CD14-positive monocyte (primary cell): Measurements from ENCODE around the gene TSPAN5. TPM values are rescaled to one million over a fixed set of nuclear protein-coding genes. Genes with fewer than 3 reads are reported as not detected.

Experiments
- DNase-seq, 3 donors: peaks; one replicate each; pipeline ENCODE4 v3.0.0-alpha.2; 2011 to 2022
- H2AFZ ChIP-seq: 2 replicates; pipeline ENCODE4 v1.6.0; 2012; ENCODE audit warnings: mild to moderate bottlenecking, low read depth, low read length, inconsistent platforms; ENCODE audit not compliant: insufficient read depth, poor library complexity, severe bottlenecking
- H3K27ac ChIP-seq, 2 donors: 1 replicate in 1 of 2; 2 replicates in 1 of 2; pipeline ENCODE4 v1.5.1; 2012 to 2013; ENCODE audit warnings: low read length in 2 of 2, control low read depth in 1 of 2, inconsistent platforms in 1 of 2, low read depth in 1 of 2, mild to moderate bottlenecking in 1 of 2
- H3K27me3 ChIP-seq, 2 donors: one replicate each; pipeline versions ENCODE4 v1.6.0 to v1.6.1; 2011 to 2013; ENCODE audit warnings: low read length in 2 of 2; ENCODE audit not compliant: control insufficient read depth in 2 of 2, insufficient read depth in 2 of 2
- H3K36me3 ChIP-seq, 2 donors: replicated peaks in 1 of 2; 1 replicate in 1 of 2; 2 replicates in 1 of 2; pipeline versions ENCODE4 v1.5.1 to v1.6.1; 2012 to 2013; ENCODE audit warnings: low read length in 2 of 2, control low read depth in 1 of 2, inconsistent platforms in 1 of 2, mild to moderate bottlenecking in 1 of 2; ENCODE audit not compliant: insufficient read depth in 2 of 2, control insufficient read depth in 1 of 2
- H3K4me1 ChIP-seq, 2 donors: 1 replicate in 1 of 2; 2 replicates in 1 of 2; pipeline versions ENCODE4 v1.5.1 to v1.6.1; 2012 to 2013; ENCODE audit warnings: low read length in 2 of 2, control low read depth in 1 of 2, inconsistent platforms in 1 of 2, mild to moderate bottlenecking in 1 of 2, moderate library complexity in 1 of 2; ENCODE audit not compliant: insufficient read depth in 2 of 2, control insufficient read depth in 1 of 2
- H3K4me2 ChIP-seq: replicated peaks from 2 replicates; pipeline ENCODE3; 2012; ENCODE audit warnings: low read length, moderate library complexity, mild to moderate bottlenecking; ENCODE audit not compliant: poor library complexity, severe bottlenecking; ENCODE audit errors: extremely low read depth
- H3K4me3 ChIP-seq, 3 experiments: fragments of 200-600 bp in 1 of 3; sonication (generic) in 1 of 3; replicated peaks in 1 of 3; 1 replicate in 2 of 3; 2 replicates in 1 of 3; pipeline ENCODE4 v1.5.1; 2011 to 2013; ENCODE audit warnings: low read length in 3 of 3, mild to moderate bottlenecking in 3 of 3, control low read depth in 2 of 3, low read depth in 2 of 3, inconsistent platforms in 1 of 3, moderate library complexity in 1 of 3
- H3K79me2 ChIP-seq: 2 replicates; pipeline ENCODE4 v1.6.0; 2012; ENCODE audit warnings: mild to moderate bottlenecking, control low read depth, inconsistent platforms, low read length, moderate library complexity; ENCODE audit not compliant: insufficient read depth
- H3K9ac ChIP-seq: 2 replicates; pipeline ENCODE4 v1.6.0; 2017; ENCODE audit warnings: low read length, mild to moderate bottlenecking; ENCODE audit not compliant: insufficient read depth, poor library complexity, severe bottlenecking
- H3K9me3 ChIP-seq, 2 donors: replicated peaks in 1 of 2; 1 replicate in 1 of 2; 2 replicates in 1 of 2; pipeline versions ENCODE4 v1.5.1 to v1.6.1; 2012 to 2013; ENCODE audit warnings: low read length in 2 of 2, control low read depth in 1 of 2; ENCODE audit not compliant: control insufficient read depth in 1 of 2, insufficient read depth in 1 of 2
- H4K20me1 ChIP-seq: 2 replicates; pipeline ENCODE4 v1.6.0; 2012; ENCODE audit warnings: mild to moderate bottlenecking, low read length, control low read depth, moderate library complexity; ENCODE audit not compliant: insufficient read depth
- H3K27ac Mint-ChIP-seq, 7 donors: one replicate each; pipeline ENCODE4 v1.8.0; 2020; ENCODE audit warnings: mild to moderate bottlenecking in 7 of 7, mixed read lengths in 7 of 7, moderate library complexity in 6 of 7, inconsistent platforms in 2 of 7
- H3K27me3 Mint-ChIP-seq, 3 donors: one replicate each; pipeline ENCODE4 v1.8.0; 2021 to 2022; ENCODE audit warnings: low read depth in 3 of 3, mild to moderate bottlenecking in 3 of 3, mixed read lengths in 3 of 3, moderate library complexity in 3 of 3, inconsistent platforms in 1 of 3
- H3K36me3 Mint-ChIP-seq, 2 donors: one replicate each; pipeline ENCODE4 v1.8.0; 2020; ENCODE audit warnings: mixed read lengths in 2 of 2, inconsistent platforms in 1 of 2, mild to moderate bottlenecking in 1 of 2
- H3K4me1 Mint-ChIP-seq: one replicate; pipeline ENCODE4 v1.8.0; 2020; ENCODE audit warnings: mild to moderate bottlenecking, mixed read lengths
- H3K4me3 Mint-ChIP-seq, 2 donors: one replicate each; pipeline ENCODE4 v1.8.0; 2020; ENCODE audit warnings: mild to moderate bottlenecking in 2 of 2, mixed read lengths in 2 of 2, moderate library complexity in 1 of 2
- H3K9me3 Mint-ChIP-seq, 7 donors: one replicate each; pipeline ENCODE4 v1.8.0; 2020 to 2022; ENCODE audit warnings: mixed read lengths in 7 of 7, mild to moderate bottlenecking in 6 of 7, moderate library complexity in 6 of 7, inconsistent platforms in 2 of 7
- CTCF ChIP-seq: fragments of 200-600 bp; IDR thresholded peaks from one replicate; pipeline ENCODE4 v1.8.0; 2022; ENCODE audit warnings: antibody characterized with exemption, mild to moderate bottlenecking
- WGBS: methylation state at CpG from one replicate; pipeline ENCODE4 v1.1.5; 2013; ENCODE audit warnings: missing lambda C conversion rate; ENCODE audit not compliant: insufficient coverage; 5-methylcytosine and 5-hydroxymethylcytosine counted together
- intact Hi-C, 2 donors: fragments of 100-400 bp; cut with micrococcal nuclease; formaldehyde crosslinking; loops; one replicate each; pipeline versions ENCODE4 v1.15.0 to v1.15.1; 2023
- polyA plus RNA-seq, 3 donors: library from polyadenylated mRNA; depleted of rRNA in 1 of 3; unstranded in 2 of 3; stranded (reverse) in 1 of 3; fragments of 300-500 nt in 2 of 3; fragments of >200 nt in 1 of 3; fragmentation: Illumina TruSeq in 2 of 3; gene quantifications; 1 replicate in 2 of 3; 2 replicates in 1 of 3; pipeline ENCODE4 v1.2.3, GENCODE V29; 2012 to 2021

The TSPAN5 gene
- polyA plus RNA-seq, 3 donors = 0.09 to 1.1 (median 0.13) TPM

- H3K79me2 ChIP-seq = no peaks in the 10 kb centered on the region
- H3K9me3 ChIP-seq = no peaks in the 10 kb centered on the region
- H3K4me1 ChIP-seq = no peaks in the 10 kb centered on the region
- no peaks in the 10 kb centered on the region for H3K36me3 ChIP-seq
- no peak overlapping the region for H3K4me3 Mint-ChIP-seq
- peaks cover 0 to 7% (median 0%) of the 10 kb centered on the region in 3 donors for H3K27me3 Mint-ChIP-seq
- H3K9me3 Mint-ChIP-seq = peaks cover 0 to 6% (median 4%) of the 10 kb centered on the region in 7 donors
- H2AFZ ChIP-seq = no peak overlapping the region
- no peak for DNase-seq
- 93% methylated on average over 1 of the region's 1 CpG for WGBS
- H3K4me3 ChIP-seq = no peak overlapping the region
- intact Hi-C loops = no loop called here
- H3K4me2 ChIP-seq = no peak overlapping the region
- H3K27ac Mint-ChIP-seq = no peak overlapping the region
- TF ChIP-seq CTCF = no peak
- H3K36me3 Mint-ChIP-seq = no peaks in the 10 kb centered on the region
- H3K27me3 ChIP-seq = no peaks in the 10 kb centered on the region
- H3K9ac ChIP-seq = no peak overlapping the region
- no peak overlapping the region for H3K27ac ChIP-seq
- no peaks in the 10 kb centered on the region for H4K20me1 ChIP-seq
- no peaks in the 10 kb centered on the region for H3K4me1 Mint-ChIP-seq
Measured at GRCh38 chr4:98502624-98503023, 155.8 kb downstream of the TSPAN5 start.

GRCh38 chr4:98502031-98502430 lies 156.4 kb downstream of the TSPAN5 start:
- Histone ChIP-seq H3K4me3 (no peak overlapping the region), H3K4me2 (no peak overlapping the region), H3K27me3 (no peaks in the 10 kb centered on the region), H3K4me1 (no peaks in the 10 kb centered on the region), H3K27ac (no peak overlapping the region), H2AFZ (no peak overlapping the region), H3K9ac (no peak overlapping the region), H3K36me3 (no peaks in the 10 kb centered on the region), H3K9me3 (no peaks in the 10 kb centered on the region), H3K79me2 (no peaks in the 10 kb centered on the region), H4K20me1 (no peaks in the 10 kb centered on the region)
- 100% methylated on average over 2 of the region's 2 CpGs for WGBS
- Mint-ChIP-seq H3K27me3 (peaks cover 0 to 7% (median 0%) of the 10 kb centered on the region in 3 donors), H3K4me3 (no peak overlapping the region), H3K4me1 (no peaks in the 10 kb centered on the region), H3K36me3 (no peaks in the 10 kb centered on the region), H3K27ac (no peak overlapping the region), H3K9me3 (peaks cover 0 to 6% (median 4%) of the 10 kb centered on the region in 7 donors)
- TF ChIP-seq CTCF = no peak
- intact Hi-C loops = no loop called here
- no peak for DNase-seq
